Body of pancreas (tissue), 4 donors: ENCODE results near the gene FAM83B.
"Not testable (repeated sequence)": the region's sequence is repeated elsewhere in the genome, so short reads cannot be mapped to it uniquely, and the experiment has no call there.

Experiments used
- CTCF ChIP-seq, 7 experiments: fragments of 450-650 bp in 4 of 7; fragments of 200-600 bp in 3 of 7; sonication (generic) in 3 of 7; IDR thresholded peaks; one replicate each; pipeline ENCODE4 v1.5.1; 2016 to 2019; ENCODE audit warnings: antibody characterized with exemption in 7 of 7
- POLR2A ChIP-seq, 3 donors: fragments of 450-650 bp; IDR thresholded peaks; one replicate each; pipeline ENCODE4 v1.6.1; 2016; ENCODE audit warnings: antibody characterized with exemption in 3 of 3, mild to moderate bottlenecking in 2 of 3

DNA sequence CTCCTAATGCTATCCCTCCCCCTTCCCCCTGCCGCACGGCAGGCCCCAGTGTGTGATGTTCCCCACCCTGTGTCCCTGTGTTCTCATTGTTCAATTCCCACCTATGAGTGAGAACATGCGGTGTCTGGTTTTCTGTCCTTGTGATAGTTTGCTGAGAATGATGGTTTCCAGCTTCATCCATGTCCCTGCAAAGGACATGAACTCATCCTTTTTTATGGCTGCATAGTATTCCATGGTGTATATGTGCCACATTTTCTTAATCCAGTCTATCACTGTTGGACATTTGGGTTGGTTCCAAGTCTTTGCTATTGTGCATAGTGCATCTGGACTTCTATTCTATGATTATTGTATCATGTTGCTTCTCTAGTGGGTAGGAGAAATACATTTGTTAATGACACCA, 35.3 kb downstream of the FAM83B start:
- TF ChIP-seq CTCF, POLR2A (IDR thresholded peaks at IDR 0.05): not testable (repeated sequence)
